Mammary epithelial cell (primary cell): ENCODE measurements around the gene EEPD1.

ENCODE experiments used
- EZH2 ChIP-seq: IDR thresholded peaks from 2 replicates; pipeline ENCODE4 v1.6.1; 2012; ENCODE audit warnings: low read length, inconsistent platforms, borderline replicate concordance
- TF ChIP-seq, protein P1 (sequence below), 2 donors: IDR thresholded peaks in 1 of 2; conservative IDR thresholded peaks in 1 of 2; 2 replicates each; pipeline ENCODE4 v1.5.1; 2011 to 2012; ENCODE audit warnings: inconsistent platforms in 2 of 2, low read length in 2 of 2, mild to moderate bottlenecking in 2 of 2, control low read depth in 1 of 2, low read depth in 1 of 2; ENCODE audit not compliant: insufficient read depth in 1 of 2; ENCODE audit errors: extremely low read depth in 1 of 2

DNA sequence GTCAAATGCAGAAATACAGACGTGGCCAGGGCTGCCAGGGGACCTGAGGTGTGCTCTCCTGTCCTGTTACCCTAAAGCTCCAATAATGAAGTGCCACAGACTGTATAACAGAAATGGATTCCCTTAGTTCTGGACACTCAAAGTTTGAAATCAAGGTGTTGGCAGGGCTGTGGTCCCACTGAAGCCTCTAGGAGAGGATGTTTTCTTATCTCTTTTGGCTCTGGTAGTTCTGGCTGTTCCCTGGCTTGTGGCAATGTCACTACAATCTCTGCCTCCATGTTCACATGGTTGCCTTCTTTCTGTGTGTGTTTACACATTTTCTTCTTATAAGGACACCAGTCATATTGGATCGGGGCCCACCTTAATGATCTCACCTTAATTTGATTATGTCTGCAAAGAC is 15.3 kb upstream of the EEPD1 start:
- TF ChIP-seq EZH2 = no peak
- TF ChIP-seq, protein P1, sequence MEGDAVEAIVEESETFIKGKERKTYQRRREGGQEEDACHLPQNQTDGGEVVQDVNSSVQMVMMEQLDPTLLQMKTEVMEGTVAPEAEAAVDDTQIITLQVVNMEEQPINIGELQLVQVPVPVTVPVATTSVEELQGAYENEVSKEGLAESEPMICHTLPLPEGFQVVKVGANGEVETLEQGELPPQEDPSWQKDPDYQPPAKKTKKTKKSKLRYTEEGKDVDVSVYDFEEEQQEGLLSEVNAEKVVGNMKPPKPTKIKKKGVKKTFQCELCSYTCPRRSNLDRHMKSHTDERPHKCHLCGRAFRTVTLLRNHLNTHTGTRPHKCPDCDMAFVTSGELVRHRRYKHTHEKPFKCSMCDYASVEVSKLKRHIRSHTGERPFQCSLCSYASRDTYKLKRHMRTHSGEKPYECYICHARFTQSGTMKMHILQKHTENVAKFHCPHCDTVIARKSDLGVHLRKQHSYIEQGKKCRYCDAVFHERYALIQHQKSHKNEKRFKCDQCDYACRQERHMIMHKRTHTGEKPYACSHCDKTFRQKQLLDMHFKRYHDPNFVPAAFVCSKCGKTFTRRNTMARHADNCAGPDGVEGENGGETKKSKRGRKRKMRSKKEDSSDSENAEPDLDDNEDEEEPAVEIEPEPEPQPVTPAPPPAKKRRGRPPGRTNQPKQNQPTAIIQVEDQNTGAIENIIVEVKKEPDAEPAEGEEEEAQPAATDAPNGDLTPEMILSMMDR (conservative IDR thresholded peaks at IDR 0.05 in 1 of 2, IDR thresholded peaks at IDR 0.05 in 1 of 2; ENCODE audit: extremely low read depth in 1 of 2, insufficient read depth in 1 of 2, low read depth in 1 of 2, low read length in 2 of 2) = no peak
